ENCODE measurements around the gene BCL7B. TPM values are rescaled to one million over a fixed set of nuclear protein-coding genes. Genes with fewer than 3 reads are reported as not detected.
"Not testable (repeated sequence)": the region's sequence is repeated elsewhere in the genome, so short reads cannot be mapped to it uniquely, and the experiment has no call there.

Gene BCL7B
- total RNA-seq, 2 donors from 2014 or later, result 44.4 to 90.0 TPM

DNA sequence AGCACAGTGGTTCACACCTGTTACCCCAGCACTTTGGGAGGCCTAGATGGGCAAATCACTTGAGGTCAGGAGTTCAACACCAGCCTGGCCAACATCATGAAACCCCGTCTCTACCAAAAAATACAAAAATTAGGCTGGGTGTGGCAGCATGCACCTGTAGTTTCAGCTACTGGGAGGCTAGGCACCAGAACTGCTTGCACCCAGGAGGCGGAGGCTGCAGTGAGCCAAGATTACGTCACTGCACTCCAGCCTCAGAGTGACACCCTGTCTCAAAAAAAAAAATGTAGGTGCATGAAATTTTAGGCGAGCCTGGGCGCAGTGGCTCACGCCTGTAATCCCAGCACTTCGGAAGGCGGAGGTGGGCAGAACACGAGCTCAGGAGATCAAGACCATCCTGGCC, 9.6 kb downstream of the BCL7B start:
- DNase-seq, result no peak
- WGBS, 2 donors, result 92% methylated on average over 7 to 9 of the region's 9 CpGs

DNA sequence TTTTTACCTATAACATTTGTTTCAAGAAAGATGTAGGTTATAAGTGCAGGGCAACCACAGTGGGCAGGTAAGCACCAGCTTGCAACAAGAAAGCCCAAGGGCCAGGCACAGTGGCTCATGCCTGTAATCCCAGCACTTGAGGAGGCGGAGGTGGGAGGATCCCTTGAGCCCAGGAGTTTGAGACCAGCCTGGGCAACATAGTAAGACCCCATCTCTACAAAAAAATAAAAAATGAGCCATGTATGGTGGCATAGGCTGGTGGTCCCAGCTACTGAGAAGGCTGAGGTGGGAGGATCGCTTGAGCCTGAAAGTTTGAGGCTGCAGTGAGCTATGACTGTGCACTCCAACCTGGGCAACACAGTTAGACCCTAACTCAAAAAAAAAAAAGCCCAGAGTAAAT, 12.8 kb downstream of the BCL7B start:
- DNase-seq, result no peak
- no peaks in the 10 kb centered on the region for H3K4me1 ChIP-seq
- no peaks in the 10 kb centered on the region for H3K9me3 ChIP-seq
- 88 to 100% methylated on average over 2 of the region's 2 CpGs for WGBS, 2 donors
- peaks cover 3 to 15% of the 10 kb centered on the region in 2 donors for H3K36me3 ChIP-seq (replicated peaks in 1 of 2; ENCODE audit: insufficient read depth in 1 of 2, low read depth in 2 of 2)
- H3K27ac ChIP-seq, result no peak overlapping the region
- ATAC-seq, result no peak
- no peak overlapping the region for H3K4me3 ChIP-seq
- intact Hi-C loops (cut with DNase I), result no loop called here
- no peak for TF ChIP-seq POLR2A (IDR thresholded peaks at IDR 0.05)
- TF ChIP-seq, protein P1, sequence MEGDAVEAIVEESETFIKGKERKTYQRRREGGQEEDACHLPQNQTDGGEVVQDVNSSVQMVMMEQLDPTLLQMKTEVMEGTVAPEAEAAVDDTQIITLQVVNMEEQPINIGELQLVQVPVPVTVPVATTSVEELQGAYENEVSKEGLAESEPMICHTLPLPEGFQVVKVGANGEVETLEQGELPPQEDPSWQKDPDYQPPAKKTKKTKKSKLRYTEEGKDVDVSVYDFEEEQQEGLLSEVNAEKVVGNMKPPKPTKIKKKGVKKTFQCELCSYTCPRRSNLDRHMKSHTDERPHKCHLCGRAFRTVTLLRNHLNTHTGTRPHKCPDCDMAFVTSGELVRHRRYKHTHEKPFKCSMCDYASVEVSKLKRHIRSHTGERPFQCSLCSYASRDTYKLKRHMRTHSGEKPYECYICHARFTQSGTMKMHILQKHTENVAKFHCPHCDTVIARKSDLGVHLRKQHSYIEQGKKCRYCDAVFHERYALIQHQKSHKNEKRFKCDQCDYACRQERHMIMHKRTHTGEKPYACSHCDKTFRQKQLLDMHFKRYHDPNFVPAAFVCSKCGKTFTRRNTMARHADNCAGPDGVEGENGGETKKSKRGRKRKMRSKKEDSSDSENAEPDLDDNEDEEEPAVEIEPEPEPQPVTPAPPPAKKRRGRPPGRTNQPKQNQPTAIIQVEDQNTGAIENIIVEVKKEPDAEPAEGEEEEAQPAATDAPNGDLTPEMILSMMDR (IDR thresholded peaks at IDR 0.05), result no peak
- H3K27me3 ChIP-seq, result no peaks in the 10 kb centered on the region

More for the DNA sequence above, 9.6 kb downstream of the BCL7B start:
- H3K27ac ChIP-seq, result no peak overlapping the region
- H3K4me1 ChIP-seq, result no peaks in the 10 kb centered on the region
- intact Hi-C loops (cut with DNase I), result no loop called here
- no peak overlapping the region for H3K4me3 ChIP-seq
- no peak for ATAC-seq
- H3K27me3 ChIP-seq, result no peaks in the 10 kb centered on the region
- H3K9me3 ChIP-seq, result no peaks in the 10 kb centered on the region
- H3K36me3 ChIP-seq (replicated peaks in 1 of 2; ENCODE audit: insufficient read depth in 1 of 2, low read depth in 2 of 2), result peaks cover 3 to 12% of the 10 kb centered on the region in 2 donors
- TF ChIP-seq POLR2A (IDR thresholded peaks at IDR 0.05), result no peak
- TF ChIP-seq, protein P1 (IDR thresholded peaks at IDR 0.05), result no peak

DNA sequence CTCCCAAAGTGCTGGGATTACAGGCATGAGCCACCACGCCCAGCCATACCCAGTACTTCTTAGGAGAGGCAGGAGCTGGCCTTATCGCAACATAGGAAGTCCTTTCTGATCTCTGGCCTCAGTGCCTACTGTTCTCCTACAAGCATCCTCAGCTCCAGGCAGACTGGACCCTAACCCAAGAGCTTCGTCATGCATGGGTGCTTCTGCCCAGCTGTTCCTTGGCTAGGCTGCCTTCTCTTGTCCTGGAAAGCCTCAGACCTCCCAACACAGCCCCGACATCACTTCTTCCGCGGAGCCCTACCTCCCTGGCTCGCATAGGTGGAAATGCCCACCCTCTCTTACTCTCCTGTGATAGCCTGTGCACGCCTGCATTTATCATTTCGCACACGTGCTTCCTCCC, 15.8 kb downstream of the BCL7B start:
- WGBS, 2 donors, result 88 to 92% methylated on average over 8 to 10 of the region's 10 CpGs
- TF ChIP-seq POLR2A (IDR thresholded peaks at IDR 0.05), result no peak
- TF ChIP-seq, protein P1 (IDR thresholded peaks at IDR 0.05), result no peak
- Histone ChIP-seq H3K4me3 (no peak overlapping the region), H3K4me1 (no peaks in the 10 kb centered on the region), H3K36me3 (replicated peaks in 1 of 2; ENCODE audit: insufficient read depth in 1 of 2, low read depth in 2 of 2) (peaks cover 8 to 35% of the 10 kb centered on the region in 2 donors), H3K27me3 (no peaks in the 10 kb centered on the region), H3K27ac (no peak overlapping the region), H3K9me3 (no peaks in the 10 kb centered on the region)
- intact Hi-C loops (cut with DNase I), result no loop called here
- DNase-seq (no peak), ATAC-seq (no peak)

DNA sequence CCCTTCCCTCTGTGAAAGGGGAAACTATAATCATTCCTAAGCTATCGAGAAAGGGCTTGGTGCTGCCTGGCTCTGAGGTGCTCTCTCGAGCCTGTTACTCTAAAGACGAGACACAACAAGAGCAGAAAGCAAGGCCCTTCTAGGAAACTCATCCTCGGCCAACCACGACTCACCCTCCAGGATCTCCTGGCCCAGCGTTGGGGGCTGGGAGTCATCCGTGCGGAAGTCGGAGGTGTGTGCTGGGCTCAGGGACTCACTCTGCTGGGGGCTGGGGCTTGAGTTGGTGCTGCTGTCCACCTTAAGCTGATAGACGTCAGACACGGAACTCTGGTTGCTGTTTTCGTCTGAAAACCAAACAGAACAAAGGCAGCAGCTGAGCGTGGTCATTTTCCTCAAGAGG, 17.8 kb downstream of the BCL7B start:
- no peaks in the 10 kb centered on the region for H3K9me3 ChIP-seq
- ATAC-seq, result no peak
- no peaks in the 10 kb centered on the region for H3K4me1 ChIP-seq
- intact Hi-C loops (cut with DNase I), result no loop called here
- H3K4me3 ChIP-seq, result no peak overlapping the region
- no peak overlapping the region for H3K27ac ChIP-seq
- no peaks in the 10 kb centered on the region for H3K27me3 ChIP-seq
- DNase-seq, result no peak
- TF ChIP-seq, protein P1 (IDR thresholded peaks at IDR 0.05), result no peak
- TF ChIP-seq POLR2A (IDR thresholded peaks at IDR 0.05), result no peak
- WGBS, 2 donors, result 88 to 97% methylated on average over 4 to 13 of the region's 13 CpGs
- H3K36me3 ChIP-seq (replicated peaks in 1 of 2; ENCODE audit: insufficient read depth in 1 of 2, low read depth in 2 of 2), result peaks cover 12 to 39% of the 10 kb centered on the region in 2 donors

DNA sequence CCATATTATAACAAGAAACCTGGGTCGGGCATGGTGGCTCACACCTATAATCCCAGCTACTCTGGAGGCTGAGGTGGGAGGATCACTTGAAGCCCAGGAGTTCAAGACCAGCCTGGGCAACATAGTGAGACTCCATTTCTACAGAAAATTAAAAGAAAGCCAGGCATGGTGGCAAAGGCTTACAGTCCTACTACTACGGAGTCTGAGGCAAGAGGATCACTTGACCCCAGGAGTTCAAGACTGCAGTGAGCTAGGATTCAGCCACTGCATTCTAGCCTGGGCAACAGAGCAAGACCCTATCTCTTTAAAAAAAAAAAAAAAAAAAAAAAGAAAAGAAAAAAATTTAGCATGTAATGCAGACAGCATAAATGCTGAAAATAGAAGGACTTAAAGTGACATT, 19.0 kb downstream of the BCL7B start:
- peaks cover 12 to 39% of the 10 kb centered on the region in 2 donors for H3K36me3 ChIP-seq (replicated peaks in 1 of 2; ENCODE audit: insufficient read depth in 1 of 2, low read depth in 2 of 2)
- WGBS, 2 donors, result 92 to 95% methylated on average over 2 of the region's 2 CpGs
- H3K9me3 ChIP-seq; intact Hi-C loops (cut with DNase I); H3K4me3 ChIP-seq; H3K27ac ChIP-seq; DNase-seq; H3K4me1 ChIP-seq; ATAC-seq; H3K27me3 ChIP-seq: not testable (repeated sequence)
